Measurements from ENCODE around the gene SYT17.

- no peak for TF ChIP-seq POLR2A (IDR thresholded peaks at IDR 0.05)
- TF ChIP-seq CTCF (IDR thresholded peaks at IDR 0.05), result no peak
Observed at GRCh38 chr16:19282101-19282500, 114.1 kb downstream of the SYT17 start.
